A549 treated with DMSO at 1 μM for 4 hours (cell line): ENCODE data around the gene PRDX3. TPM values are rescaled to one million over a fixed set of nuclear protein-coding genes. Genes with fewer than 3 reads are reported as not detected.

Experiments used
- total RNA-seq: library from RNA; stranded (reverse); fragments of 200-300 nt; extraction: Qiagen RNA extraction; gene quantifications from 5 replicates; pipeline ENCODE4 v1.2.3, GENCODE V29; 2022; ENCODE audit warnings: low read depth

PRDX3 gene
- total RNA-seq: 281 to 353 TPM (median 322 TPM) in 5 replicates

GRCh38 chr10:119178372-119179119, at the start of gene PRDX3:
PRDX3 (minus strand) TSS chr10:119178812; CDS start chr10:119178790, 22 bp downstream.

GRCh38 chr10:119207366-119207666, 28.7 kb upstream of the PRDX3 start, which contains the start of gene GRK5:
GRK5 (plus strand) TSS chr10:119207571; CDS start chr10:119207918, 347 bp downstream.

GRCh38 chr10:119165171-119166117, 13.2 kb downstream of the PRDX3 start, which contains the start of gene SFXN4:
SFXN4 (minus strand) TSS chr10:119165714; CDS start chr10:119165647, 67 bp downstream.

Other genes starting within 250 kb of the PRDX3 start
- gene NANOS1, start 149.1 kb downstream of the PRDX3 start, total RNA-seq: 2.4 to 3.1 TPM (median 2.8 TPM) in 5 replicates
- gene EIF3A, start 98.0 kb downstream of the PRDX3 start, total RNA-seq: 136 to 163 TPM (median 156 TPM) in 5 replicates
- 47.7 to 60.1 TPM (median 58.7 TPM) in 5 replicates for gene DENND10, start 74.7 kb downstream of the PRDX3 start, total RNA-seq
- gene SFXN4, start 13.1 kb downstream of the PRDX3 start, total RNA-seq: 46.0 to 53.8 TPM (median 51.0 TPM) in 5 replicates
- 11.3 to 14.6 TPM (median 13.4 TPM) in 5 replicates for gene GRK5, start 28.8 kb upstream of the PRDX3 start, total RNA-seq